GM19372 (cell line): ENCODE measurements around the gene PPARA.

Experiments
- ATAC-seq: cut with Tn5 transposase; IDR thresholded peaks from one replicate; pipeline ENCODE4 v1.9.1; 2021; ENCODE audit warnings: mild to moderate bottlenecking, low read depth, moderate library complexity; ENCODE audit not compliant: unreplicated experiment

PPARA gene

GRCh38 chr22:46162771-46163556, 12.6 kb downstream of the PPARA start:
- ATAC-seq: no peak

DNA sequence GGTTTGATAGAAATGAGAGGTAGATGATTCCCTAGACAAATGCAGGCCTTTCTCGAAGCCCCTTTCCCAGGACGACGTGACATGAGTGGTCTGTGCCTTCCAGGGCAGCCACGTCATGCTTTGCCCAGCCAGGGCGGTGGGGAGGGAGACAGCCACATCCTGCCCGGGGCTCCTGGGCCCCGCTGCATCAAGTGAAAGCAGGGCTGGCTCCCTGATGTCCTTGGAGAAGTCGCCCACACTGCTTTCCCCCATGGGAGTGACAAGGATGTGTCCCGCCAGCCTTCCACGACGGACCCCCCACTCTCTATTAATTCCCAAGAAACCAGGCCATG, 13.2 kb downstream of the PPARA start:
- no peak for ATAC-seq

DNA sequence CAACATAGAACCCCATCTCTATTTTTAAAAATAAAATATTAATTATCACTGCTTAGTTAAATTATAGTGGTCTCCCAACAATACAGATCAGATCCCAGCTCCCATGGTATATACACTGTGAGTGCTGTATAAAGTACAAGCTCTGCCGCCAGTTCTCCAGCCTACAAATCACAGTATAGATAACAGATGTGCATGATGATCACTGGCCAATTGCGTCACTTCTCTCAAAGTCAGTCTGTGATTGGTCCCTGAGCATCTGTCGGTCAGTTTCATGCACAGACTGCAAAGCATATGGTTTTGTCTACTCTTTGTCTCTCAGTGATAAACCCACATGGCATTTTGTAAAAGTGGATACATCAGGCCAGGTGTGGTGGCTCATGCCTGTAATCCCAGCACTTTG, 15.7 kb downstream of the PPARA start:
- no peak for ATAC-seq

GRCh38 chr22:46169628-46170027, 19.3 kb downstream of the PPARA start:
- no peak for ATAC-seq

DNA sequence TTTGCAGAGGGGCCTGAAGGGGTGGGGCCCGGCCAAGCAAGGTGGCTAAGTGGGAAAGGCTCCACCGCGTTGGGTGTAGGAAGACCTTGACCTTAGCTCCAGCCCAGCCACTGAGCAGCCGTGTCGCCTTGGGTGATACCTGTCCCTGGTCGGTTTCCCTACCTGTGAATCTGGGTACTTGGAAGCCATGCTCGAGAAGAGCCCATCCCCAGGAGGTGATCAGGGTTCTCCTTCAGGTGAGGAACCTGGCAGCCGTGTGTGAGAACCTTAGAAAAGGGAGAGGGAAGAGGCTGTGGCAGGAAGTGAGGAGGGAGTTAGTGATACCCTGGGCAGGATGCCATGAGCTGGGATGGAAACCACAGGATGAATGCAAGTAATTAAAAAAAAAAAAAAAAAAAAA, 21.6 kb downstream of the PPARA start:
- no peak for ATAC-seq

GRCh38 chr22:46172522-46173110, 22.3 kb downstream of the PPARA start:
- no peak for ATAC-seq

GRCh38 chr22:46173152-46173551, 22.8 kb downstream of the PPARA start:
- ATAC-seq: no peak

DNA sequence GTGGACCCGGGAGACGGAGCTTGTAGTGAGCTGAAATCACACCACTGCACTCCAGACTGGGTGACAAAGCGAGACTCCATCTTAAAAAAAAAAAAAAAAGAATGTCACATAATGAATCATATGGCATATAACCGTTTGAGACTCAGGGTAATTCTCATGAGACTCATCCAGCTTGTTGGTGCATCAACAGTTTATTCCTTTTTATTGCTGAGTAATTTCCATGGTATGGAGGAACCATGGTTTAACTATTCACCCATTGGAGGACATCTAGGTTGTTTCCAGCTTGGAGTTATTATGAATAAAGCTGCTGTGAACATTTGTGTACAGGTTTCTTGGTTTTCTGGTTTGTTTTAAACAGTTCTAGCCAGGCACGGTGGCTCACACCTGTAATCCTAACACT, 25.3 kb downstream of the PPARA start:
- no peak for ATAC-seq

DNA sequence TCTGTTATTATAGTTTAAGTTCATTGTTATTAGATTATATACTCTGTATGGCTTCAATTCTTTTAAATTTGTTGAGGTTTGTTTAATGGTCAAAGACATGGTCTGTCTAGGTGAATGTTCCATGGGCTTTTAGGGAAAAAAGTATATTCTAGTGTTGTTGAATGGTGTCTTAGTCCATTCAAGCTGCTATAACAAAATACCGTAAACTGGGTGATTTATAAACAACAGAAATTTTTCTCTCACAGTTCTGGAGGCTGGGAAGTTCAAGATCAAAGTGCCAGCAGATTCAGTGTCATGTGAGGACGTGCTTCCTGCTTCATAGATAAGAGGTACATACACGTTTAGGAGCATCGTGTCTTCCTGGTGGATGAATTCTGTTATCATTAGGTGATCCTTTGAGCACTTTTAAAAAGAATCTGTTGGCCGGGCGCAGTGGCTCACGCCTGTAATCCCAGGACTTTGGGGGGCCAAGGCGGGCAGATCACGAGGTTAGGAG, 26.2 kb downstream of the PPARA start:
- no peak for ATAC-seq

DNA sequence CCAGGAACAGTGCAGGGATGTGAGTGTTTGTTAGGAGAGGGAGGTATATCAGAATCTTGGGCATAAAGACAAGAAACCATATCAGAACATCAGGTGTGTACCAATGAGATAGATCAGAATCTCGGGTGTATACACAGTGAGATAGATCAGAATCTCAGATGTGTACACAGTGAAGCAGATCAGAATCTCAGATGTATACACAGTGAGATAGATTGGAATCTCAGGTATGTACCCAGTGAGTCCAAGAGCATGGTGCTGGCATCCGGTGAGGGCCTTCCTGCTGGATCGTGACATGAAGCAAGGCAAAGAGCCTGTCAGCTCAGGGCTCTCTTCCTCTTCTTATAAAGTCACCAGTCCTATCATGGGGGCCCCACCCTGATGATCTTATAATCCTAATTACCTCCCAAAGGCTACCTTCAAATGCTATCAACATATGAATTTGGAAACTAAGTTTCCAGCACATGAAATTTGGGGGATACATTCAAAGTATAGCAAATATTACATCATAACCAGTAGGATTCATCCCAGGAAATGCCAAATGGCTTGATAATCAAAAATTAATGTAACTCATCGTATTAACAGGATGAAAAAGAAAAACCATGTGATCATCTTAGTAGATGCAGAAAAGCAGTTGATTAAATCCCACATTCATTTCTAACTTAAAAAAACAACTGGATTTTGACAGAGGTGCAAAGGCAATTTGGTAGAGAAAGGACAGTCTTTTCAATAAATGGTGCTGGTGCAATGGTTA, 28.6 kb downstream of the PPARA start:
- ATAC-seq: no peak

DNA sequence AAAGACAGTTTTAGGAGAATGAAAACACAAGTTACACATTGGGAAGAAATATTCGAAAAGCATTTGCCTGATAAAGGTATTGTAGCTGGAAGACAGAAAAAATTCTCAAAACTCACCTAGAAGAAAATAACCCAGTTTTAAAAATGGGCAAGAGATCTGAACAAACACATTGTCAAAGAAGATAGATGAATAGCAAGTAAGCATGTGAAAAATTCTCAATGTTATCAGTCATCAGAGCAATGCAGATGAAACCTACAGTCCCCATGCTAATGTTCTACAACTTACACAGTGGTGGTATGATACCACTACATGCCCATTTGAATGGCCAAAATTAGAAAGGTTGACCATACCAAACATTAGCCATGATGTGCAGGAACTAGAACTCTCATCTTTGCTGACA, 29.4 kb downstream of the PPARA start:
- ATAC-seq: no peak

DNA sequence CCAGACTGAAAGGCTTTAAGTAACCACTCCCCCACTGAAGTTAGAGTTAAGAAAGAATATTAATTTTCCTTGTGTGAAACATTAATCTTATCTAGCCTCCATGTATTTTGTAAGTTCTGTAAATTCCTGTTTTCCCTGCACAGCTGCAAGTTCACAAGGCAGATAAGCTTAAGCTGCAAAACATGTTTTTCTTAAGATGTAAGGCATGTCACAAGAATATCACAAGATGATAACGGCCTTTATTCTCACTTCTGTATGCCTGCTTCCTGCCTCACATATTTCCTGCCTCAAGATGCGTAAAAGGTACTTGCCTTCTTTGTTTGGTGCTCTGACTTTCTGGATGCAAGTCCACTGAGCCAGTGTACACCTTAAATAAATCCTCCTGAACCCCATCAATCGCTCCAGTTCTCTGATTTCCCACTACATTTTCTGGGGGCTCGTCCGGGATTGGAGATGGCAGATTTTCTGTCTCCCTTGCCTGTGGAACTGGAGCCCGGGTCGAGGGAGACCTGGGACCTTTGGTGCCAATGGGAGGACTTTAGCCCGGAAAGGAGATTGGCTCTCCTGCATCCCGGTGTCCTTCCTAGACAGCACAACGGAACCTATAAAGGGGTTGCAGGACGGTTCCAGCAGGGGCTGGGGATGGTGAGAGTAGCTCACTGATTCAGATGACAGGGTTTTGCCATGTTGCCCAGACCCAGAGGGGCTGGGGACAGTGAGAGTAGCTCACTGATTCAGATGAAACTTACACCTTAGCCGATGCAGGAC, 30.2 kb downstream of the PPARA start:
- ATAC-seq: no peak

- no peak for ATAC-seq
These were observed 33.4 kb downstream of the PPARA start for GRCh38 chr22:46183733-46184132.

GRCh38 chr22:46185283-46185682, 35.0 kb downstream of the PPARA start:
- no peak for ATAC-seq

- ATAC-seq: no peak
These were observed 37.5 kb downstream of the PPARA start for GRCh38 chr22:46187862-46188261.

GRCh38 chr22:46192210-46192993, 42.1 kb downstream of the PPARA start:
- no peak for ATAC-seq

- ATAC-seq: no peak
These were observed 43.6 kb downstream of the PPARA start for GRCh38 chr22:46193898-46194310.

DNA sequence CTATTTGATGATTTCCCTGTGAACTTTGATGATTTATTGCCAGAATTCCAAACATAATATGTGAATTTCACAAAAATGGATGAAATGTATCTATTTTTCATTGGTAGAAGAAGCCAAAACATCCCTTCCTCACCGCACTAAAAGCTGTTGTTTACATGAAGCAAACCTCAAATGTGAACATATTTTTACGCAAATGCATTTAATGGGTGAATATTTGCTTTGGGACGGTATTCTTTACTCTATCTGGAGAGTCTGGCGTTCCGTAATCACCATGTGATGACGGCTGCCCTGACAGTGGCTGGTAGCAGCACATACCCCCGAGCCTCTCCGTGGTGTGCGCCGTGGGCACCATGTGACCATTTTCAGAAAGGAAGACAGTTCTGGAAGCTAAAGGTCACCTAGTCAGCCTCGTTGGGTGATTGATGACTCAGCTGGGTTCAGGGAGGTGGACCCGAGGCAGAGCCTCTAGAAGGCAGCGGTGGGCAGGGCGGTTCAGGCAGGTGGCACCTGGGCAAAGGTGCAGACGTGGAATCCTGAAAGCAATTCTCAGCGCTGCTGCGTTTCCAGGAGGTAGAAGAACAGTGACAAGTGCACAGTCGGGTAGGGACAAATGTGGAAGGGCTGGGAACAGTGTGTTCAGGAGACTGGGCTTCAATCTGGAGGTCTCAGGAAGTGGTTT, 45.3 kb downstream of the PPARA start:
- no peak for ATAC-seq

- no peak for ATAC-seq
These were observed 46.0 kb downstream of the PPARA start for GRCh38 chr22:46196278-46196677.

DNA sequence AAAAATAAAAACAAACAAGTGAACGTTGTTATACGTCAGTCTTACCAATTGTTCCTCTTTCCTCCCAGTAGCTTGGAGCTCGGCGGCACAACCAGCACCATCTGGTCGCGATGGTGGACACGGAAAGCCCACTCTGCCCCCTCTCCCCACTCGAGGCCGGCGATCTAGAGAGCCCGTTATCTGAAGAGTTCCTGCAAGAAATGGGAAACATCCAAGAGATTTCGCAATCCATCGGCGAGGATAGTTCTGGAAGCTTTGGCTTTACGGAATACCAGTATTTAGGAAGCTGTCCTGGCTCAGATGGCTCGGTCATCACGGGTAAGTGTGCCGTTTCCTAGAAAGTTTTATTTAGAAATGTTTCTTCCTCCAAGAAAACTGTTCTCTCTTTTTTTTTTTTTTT, 47.9 kb downstream of the PPARA start:
- ATAC-seq: no peak
